Measurements from ENCODE around the gene TPST2.

DNA sequence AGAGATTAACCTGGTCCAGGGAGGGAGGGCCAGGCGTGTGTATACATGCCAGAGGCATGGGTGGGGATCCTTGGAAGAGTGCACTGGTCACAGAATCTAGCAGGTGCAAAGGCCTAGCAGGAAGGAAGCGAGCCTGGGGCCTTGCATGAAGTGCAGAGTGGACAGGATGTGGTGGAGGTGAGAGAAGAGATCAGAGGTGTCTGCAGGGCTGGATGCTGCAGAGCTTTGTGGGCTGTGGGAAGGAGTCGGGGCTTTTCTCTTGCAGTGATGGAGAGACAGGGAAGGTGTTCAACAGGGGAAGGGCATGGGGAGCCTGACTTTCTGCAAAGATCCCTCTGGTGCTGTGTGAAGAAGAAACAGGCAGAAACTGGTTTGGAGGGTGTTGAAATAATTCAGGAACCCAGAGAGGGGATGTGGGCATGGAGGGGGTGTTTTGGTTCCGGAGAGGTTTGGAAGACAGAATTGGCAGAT, 2.5 kb upstream of the TPST2 start:
- no peak for TF ChIP-seq POLR2A (IDR thresholded peaks at IDR 0.05)
- TF ChIP-seq, protein P1, sequence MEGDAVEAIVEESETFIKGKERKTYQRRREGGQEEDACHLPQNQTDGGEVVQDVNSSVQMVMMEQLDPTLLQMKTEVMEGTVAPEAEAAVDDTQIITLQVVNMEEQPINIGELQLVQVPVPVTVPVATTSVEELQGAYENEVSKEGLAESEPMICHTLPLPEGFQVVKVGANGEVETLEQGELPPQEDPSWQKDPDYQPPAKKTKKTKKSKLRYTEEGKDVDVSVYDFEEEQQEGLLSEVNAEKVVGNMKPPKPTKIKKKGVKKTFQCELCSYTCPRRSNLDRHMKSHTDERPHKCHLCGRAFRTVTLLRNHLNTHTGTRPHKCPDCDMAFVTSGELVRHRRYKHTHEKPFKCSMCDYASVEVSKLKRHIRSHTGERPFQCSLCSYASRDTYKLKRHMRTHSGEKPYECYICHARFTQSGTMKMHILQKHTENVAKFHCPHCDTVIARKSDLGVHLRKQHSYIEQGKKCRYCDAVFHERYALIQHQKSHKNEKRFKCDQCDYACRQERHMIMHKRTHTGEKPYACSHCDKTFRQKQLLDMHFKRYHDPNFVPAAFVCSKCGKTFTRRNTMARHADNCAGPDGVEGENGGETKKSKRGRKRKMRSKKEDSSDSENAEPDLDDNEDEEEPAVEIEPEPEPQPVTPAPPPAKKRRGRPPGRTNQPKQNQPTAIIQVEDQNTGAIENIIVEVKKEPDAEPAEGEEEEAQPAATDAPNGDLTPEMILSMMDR (IDR thresholded peaks at IDR 0.05), result no peak
